ENCODE data around the gene CLPTM1L. TPM values are rescaled to one million over a fixed set of nuclear protein-coding genes. Genes with fewer than 3 reads are reported as not detected.
"Not testable (repeated sequence)": the region's sequence is repeated elsewhere in the genome, so short reads cannot be mapped to it uniquely, and the experiment has no call there.

CLPTM1L gene
- polyA plus RNA-seq, 1 experiment = 145 TPM

DNA sequence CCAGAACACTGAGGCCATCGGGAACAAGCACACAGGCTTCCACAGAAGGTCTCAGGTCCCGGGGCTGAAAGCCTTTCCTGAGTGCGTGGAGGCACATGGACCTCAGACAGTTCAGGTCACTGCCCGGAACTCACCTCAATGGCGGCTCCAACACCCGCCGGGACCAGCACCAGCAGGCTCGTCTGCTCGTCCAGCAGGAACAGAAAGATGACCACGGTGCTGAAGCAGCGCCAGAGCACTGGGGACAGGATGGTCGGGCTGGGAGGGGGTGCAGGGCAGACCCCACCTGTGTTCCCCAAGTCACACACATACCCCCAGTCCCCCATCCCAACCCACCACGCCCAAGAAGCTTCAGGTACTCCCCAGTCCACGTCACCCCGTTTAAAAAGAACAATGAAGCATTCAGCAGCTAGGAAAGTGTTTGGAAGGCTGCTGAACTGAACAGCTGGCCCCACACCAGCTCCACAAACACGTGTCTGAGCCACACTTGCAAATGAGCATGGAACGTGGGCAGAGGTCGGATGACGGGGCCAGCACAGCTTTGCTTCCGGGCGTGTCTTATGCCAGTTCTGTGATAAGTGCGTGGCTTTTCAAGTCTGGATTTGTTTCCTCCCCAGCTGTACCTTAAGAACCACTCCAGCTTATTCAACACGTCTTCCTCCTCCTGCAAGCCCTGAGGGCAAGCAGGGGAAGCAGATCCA, 14.6 kb downstream of the CLPTM1L start:
- H3K36me3 ChIP-seq (ENCODE audit: control insufficient read depth, insufficient read depth, low read length) = peaks cover 33% of the 10 kb centered on the region
- TF ChIP-seq, protein P1, sequence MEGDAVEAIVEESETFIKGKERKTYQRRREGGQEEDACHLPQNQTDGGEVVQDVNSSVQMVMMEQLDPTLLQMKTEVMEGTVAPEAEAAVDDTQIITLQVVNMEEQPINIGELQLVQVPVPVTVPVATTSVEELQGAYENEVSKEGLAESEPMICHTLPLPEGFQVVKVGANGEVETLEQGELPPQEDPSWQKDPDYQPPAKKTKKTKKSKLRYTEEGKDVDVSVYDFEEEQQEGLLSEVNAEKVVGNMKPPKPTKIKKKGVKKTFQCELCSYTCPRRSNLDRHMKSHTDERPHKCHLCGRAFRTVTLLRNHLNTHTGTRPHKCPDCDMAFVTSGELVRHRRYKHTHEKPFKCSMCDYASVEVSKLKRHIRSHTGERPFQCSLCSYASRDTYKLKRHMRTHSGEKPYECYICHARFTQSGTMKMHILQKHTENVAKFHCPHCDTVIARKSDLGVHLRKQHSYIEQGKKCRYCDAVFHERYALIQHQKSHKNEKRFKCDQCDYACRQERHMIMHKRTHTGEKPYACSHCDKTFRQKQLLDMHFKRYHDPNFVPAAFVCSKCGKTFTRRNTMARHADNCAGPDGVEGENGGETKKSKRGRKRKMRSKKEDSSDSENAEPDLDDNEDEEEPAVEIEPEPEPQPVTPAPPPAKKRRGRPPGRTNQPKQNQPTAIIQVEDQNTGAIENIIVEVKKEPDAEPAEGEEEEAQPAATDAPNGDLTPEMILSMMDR (IDR thresholded peaks at IDR 0.05; ENCODE audit: insufficient read depth, low read depth, low read length) = no peak
- no peak overlapping the region for H3K4me3 ChIP-seq (ENCODE audit: low read depth, low read length)
- ChIA-PET CTCF (no interaction called here), POLR2A (no interaction called here)
- H3K27me3 ChIP-seq (ENCODE audit: control insufficient read depth, insufficient read depth, low read length) = no peaks in the 10 kb centered on the region
- no peak for DNase-seq (ENCODE audit: low read depth)

DNA sequence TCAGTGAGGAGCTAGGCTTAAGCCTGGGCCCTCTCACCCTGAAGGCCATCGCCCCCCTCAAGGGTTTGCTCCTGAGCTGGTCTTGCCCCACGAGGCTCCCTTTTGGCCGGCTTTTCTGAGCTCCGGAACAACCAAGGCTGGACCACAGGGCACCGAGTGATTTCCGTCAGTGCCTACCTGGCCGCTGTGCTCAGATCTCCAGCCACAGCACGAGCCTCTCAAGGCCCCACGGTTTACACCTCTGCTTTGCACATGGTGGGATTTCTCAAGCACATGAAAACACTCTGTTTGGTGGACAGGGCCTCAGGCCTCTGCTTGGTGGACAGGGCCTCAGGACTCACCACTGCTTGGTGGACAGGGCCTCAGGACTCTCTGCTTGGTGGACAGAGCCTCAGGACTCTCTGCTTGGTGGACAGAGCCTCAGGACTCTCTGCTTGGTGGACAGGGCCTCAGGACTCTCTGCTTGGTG, 15.8 kb downstream of the CLPTM1L start:
- TF ChIP-seq, protein P1 (IDR thresholded peaks at IDR 0.05; ENCODE audit: insufficient read depth, low read depth, low read length) = no peak
- ChIA-PET CTCF (no interaction called here), POLR2A (no interaction called here)
- Histone ChIP-seq H3K36me3 (ENCODE audit: control insufficient read depth, insufficient read depth, low read length) (peaks cover 38% of the 10 kb centered on the region), H3K27me3 (ENCODE audit: control insufficient read depth, insufficient read depth, low read length) (no peaks in the 10 kb centered on the region), H3K4me3 (ENCODE audit: low read depth, low read length) (no peak overlapping the region)
- no peak for DNase-seq (ENCODE audit: low read depth)

DNA sequence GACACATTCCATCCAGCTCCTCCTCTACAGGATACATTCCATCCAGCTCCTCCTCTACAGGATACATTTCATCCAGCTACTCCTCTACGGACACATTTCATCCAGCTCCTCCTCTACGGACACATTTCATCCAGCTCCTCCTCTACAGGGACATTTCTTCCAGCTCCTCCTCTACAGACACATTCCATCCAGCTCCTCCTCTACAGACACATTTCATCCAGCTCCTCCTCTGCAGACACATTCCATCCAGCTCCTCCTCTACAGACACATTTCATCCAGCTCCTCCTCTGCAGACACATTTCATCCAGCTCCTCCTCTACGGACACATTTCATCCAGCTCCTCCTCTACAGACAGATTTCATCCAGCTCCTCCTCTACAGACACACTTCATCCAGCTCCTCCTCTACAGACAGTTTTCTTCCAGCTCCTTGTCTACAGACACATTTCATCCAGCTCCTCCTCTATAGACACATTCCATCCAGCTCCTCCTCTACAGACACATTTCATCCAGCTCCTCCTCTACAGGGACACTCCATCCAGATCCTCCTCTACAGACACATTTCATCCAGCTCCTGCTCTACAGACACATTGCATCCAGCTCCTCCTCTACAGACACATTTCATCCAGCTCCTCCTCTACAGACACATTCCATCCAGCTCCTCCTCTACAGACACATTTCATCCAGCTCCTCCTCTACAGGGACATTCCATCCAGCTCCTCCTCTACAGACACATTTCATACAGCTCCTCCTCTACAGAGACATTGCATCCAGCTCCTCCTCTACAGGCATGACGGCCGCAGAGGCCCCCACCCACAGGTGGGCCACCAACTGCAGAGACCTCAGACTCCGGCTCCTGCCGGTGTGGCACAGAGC, 16.4 kb downstream of the CLPTM1L start:
- H3K27me3 ChIP-seq (ENCODE audit: control insufficient read depth, insufficient read depth, low read length); DNase-seq (ENCODE audit: low read depth); CTCF ChIA-PET; POLR2A ChIA-PET; H3K4me3 ChIP-seq (ENCODE audit: low read depth, low read length): not testable (repeated sequence)
- H3K36me3 ChIP-seq (ENCODE audit: control insufficient read depth, insufficient read depth, low read length) = peaks cover 38% of the 10 kb centered on the region

DNA sequence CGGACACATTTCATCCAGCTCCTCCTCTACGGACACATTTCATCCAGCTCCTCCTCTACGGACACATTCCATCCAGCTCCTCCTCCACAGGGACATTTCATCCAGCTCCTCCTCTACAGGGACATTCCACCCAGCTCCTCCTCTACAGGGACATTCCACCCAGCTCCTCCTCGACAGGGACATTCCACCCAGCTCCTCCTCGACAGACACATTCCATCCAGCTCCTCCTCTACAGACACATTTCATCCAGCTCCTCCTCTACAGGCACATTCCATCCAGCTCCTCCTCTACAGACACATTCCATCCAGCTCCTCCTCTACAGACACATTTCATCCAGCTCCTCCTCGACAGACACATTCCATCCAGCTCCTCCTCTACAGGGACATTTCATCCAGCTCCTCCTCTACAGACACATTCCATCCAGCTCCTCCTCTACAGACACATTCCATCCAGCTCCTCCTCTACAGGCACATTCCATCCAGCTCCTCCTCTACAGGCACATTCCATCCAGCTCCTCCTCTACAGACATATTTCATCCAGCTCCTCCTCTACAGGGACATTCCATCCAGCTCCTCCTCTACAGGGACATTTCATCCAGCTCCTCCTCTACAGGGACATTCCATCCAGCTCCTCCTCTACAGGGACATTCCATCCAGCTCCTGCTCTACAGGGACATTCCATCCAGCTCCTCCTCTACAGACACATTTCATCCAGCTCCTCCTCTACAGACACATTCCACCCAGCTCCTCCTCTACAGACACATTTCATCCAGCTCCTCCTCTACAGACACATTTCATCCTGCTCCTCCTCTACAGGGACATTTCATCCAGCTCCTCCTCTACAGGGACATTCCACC, 17.8 kb downstream of the CLPTM1L start:
- CTCF ChIA-PET = interaction anchor here (0.7 to 1.3 kb wide), 2 partner anchors 47 to 159 kb away, joined by 3 to 5 read pairs; no protein-coding TSS in a partner anchor
- peaks cover 42% of the 10 kb centered on the region for H3K36me3 ChIP-seq (ENCODE audit: control insufficient read depth, insufficient read depth, low read length)
- H3K4me3 ChIP-seq (ENCODE audit: low read depth, low read length); POLR2A ChIA-PET; H3K27me3 ChIP-seq (ENCODE audit: control insufficient read depth, insufficient read depth, low read length): not testable (repeated sequence)
- peak; percentile 17 for DNase-seq (ENCODE audit: low read depth)

DNA sequence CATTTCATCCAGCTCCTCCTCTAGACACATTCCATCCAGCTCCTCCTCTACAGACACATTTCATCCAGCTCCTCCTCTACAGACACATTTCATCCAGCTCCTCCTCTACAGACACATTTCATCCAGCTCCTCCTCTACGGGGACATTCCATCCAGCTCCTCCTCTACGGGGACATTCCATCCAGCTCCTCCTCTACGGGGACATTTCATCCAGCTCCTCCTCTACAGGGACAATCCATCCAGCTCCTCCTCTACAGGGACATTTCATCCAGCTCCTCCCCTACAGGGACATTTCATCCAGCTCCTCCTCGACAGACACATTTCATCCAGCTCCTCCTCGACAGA, 18.4 kb downstream of the CLPTM1L start:
- POLR2A ChIA-PET; H3K4me3 ChIP-seq (ENCODE audit: low read depth, low read length); H3K27me3 ChIP-seq (ENCODE audit: control insufficient read depth, insufficient read depth, low read length); DNase-seq (ENCODE audit: low read depth): not testable (repeated sequence)
- CTCF ChIA-PET = interaction anchor here (1.3 kb wide), 2 partner anchors 159 to 317 kb away, joined by 4 to 5 read pairs; no protein-coding TSS in a partner anchor
- H3K36me3 ChIP-seq (ENCODE audit: control insufficient read depth, insufficient read depth, low read length) = peaks cover 42% of the 10 kb centered on the region

DNA sequence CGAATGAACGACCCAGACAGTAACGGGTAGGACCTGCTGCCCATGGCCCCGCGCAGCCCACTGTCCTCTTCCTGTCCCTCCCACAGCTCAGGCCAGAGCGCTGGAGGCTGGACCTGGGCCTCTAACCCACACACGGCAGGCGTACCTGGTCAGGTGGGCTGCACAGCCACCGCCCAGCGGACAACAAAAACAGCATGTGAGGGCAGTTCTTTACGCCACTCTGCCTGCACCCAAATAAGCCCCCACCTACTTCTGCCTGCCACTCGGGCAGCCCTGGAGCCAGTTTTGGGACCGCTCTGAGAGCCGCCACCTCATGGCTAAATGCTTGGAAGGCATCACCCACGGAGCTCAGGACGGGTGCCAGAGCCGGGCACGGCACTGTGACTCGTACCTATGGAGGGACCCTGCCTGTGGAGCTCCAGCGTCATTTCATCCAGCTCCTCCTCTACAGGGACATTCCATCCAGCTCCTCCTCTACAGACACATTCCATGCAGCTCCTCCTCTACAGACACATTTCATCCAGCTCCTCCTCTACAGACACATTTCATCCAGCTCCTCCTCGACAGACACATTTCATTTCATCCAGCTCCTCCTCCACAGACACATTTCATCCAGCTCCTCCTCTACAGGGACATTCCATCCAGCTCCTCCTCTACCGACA, 18.9 kb downstream of the CLPTM1L start:
- TF ChIP-seq, protein P1 (IDR thresholded peaks at IDR 0.05; ENCODE audit: insufficient read depth, low read depth, low read length) = no peak

More for the DNA sequence above, 18.9 kb downstream of the CLPTM1L start:
- no peak overlapping the region for H3K4me3 ChIP-seq (ENCODE audit: low read depth, low read length)
- ChIA-PET POLR2A (no interaction called here), CTCF (interaction anchor here (1.3 kb wide), 2 partner anchors 158 to 317 kb away, joined by 4 to 5 read pairs; no protein-coding TSS in a partner anchor)
- peaks cover 39% of the 10 kb centered on the region for H3K36me3 ChIP-seq (ENCODE audit: control insufficient read depth, insufficient read depth, low read length)
- DNase-seq (ENCODE audit: low read depth) = peak; percentile 5
- no peaks in the 10 kb centered on the region for H3K27me3 ChIP-seq (ENCODE audit: control insufficient read depth, insufficient read depth, low read length)
